ENCODE results near the gene KRT2.

The KRT2 gene

GRCh38 chr12:52686063-52686462 is 34.1 kb upstream of the KRT2 start:
- ATAC-seq = no peak
- TF ChIP-seq GLIS3 (CRISPR knock-in tag; IDR thresholded peaks at IDR 0.05) (no peak), ZNF70 (CRISPR knock-in tag; IDR thresholded peaks at IDR 0.05) (no peak), TOX (CRISPR knock-in tag; IDR thresholded peaks at IDR 0.05; ENCODE audit: borderline replicate concordance) (no peak), ZFP3 (CRISPR knock-in tag; IDR thresholded peaks at IDR 0.05) (no peak), CSRNP3 (CRISPR knock-in tag; IDR thresholded peaks at IDR 0.05) (no peak), ZNF8 (CRISPR knock-in tag; IDR thresholded peaks at IDR 0.05) (no peak), ZFP30 (CRISPR knock-in tag; IDR thresholded peaks at IDR 0.05) (no peak), RARB (CRISPR knock-in tag; IDR thresholded peaks at IDR 0.05) (no peak), ARNTL (CRISPR knock-in tag; IDR thresholded peaks at IDR 0.05; ENCODE audit: borderline replicate concordance, low read depth) (no peak), ESRRG (CRISPR knock-in tag; IDR thresholded peaks at IDR 0.05) (no peak), PPARA (CRISPR knock-in tag; IDR thresholded peaks at IDR 0.05; ENCODE audit: borderline replicate concordance) (no peak), CSDC2 (CRISPR knock-in tag; IDR thresholded peaks at IDR 0.05) (no peak), ISL1 (CRISPR knock-in tag; IDR thresholded peaks at IDR 0.05) (no peak)

GRCh38 chr12:52685406-52685890 is 33.4 kb upstream of the KRT2 start:
- TF ChIP-seq OSR1 (CRISPR knock-in tag; IDR thresholded peaks at IDR 0.05) (no peak), SNAI2 (CRISPR knock-in tag; IDR thresholded peaks at IDR 0.05) (no peak)
- ATAC-seq = no peak

- TF ChIP-seq POU6F1 (CRISPR knock-in tag; IDR thresholded peaks at IDR 0.05; ENCODE audit: borderline replicate concordance, low read depth) (no peak), ZFP3 (CRISPR knock-in tag; IDR thresholded peaks at IDR 0.05) (no peak), ZC3H10 (CRISPR knock-in tag; IDR thresholded peaks at IDR 0.05) (no peak), OSR1 (CRISPR knock-in tag; IDR thresholded peaks at IDR 0.05) (no peak), TOX (CRISPR knock-in tag; IDR thresholded peaks at IDR 0.05; ENCODE audit: borderline replicate concordance) (no peak), ISL1 (CRISPR knock-in tag; IDR thresholded peaks at IDR 0.05) (no peak), PATZ1 (CRISPR knock-in tag; IDR thresholded peaks at IDR 0.05; ENCODE audit: borderline replicate concordance) (no peak)
- ATAC-seq = no peak
Observed at GRCh38 chr12:52684431-52684830, 32.4 kb upstream of the KRT2 start.

- ATAC-seq = no peak
- no peak for TF ChIP-seq ZFP3 (CRISPR knock-in tag; IDR thresholded peaks at IDR 0.05)
Observed at GRCh38 chr12:52683575-52684300, 31.7 kb upstream of the KRT2 start.

GRCh38 chr12:52682938-52683574 is 31.0 kb upstream of the KRT2 start:
- TF ChIP-seq PATZ1 (CRISPR knock-in tag; IDR thresholded peaks at IDR 0.05; ENCODE audit: borderline replicate concordance) = no peak
- no peak for TF ChIP-seq CSRNP3 (CRISPR knock-in tag; IDR thresholded peaks at IDR 0.05)
- TF ChIP-seq ZNF70 (CRISPR knock-in tag; IDR thresholded peaks at IDR 0.05) = no peak
- TF ChIP-seq PPARA (CRISPR knock-in tag; IDR thresholded peaks at IDR 0.05; ENCODE audit: borderline replicate concordance) = no peak
- TF ChIP-seq TSHZ2 (CRISPR knock-in tag; IDR thresholded peaks at IDR 0.05) = no peak
- TF ChIP-seq ZNF8 (CRISPR knock-in tag; IDR thresholded peaks at IDR 0.05) = no peak
- no peak for TF ChIP-seq ISL1 (CRISPR knock-in tag; IDR thresholded peaks at IDR 0.05)
- TF ChIP-seq SNAI2 (CRISPR knock-in tag; IDR thresholded peaks at IDR 0.05) = no peak
- no peak for TF ChIP-seq POU6F1 (CRISPR knock-in tag; IDR thresholded peaks at IDR 0.05; ENCODE audit: borderline replicate concordance, low read depth)
- no peak for ATAC-seq
